ENCODE measurements around the gene ANAPC16. TPM values are rescaled to one million over a fixed set of nuclear protein-coding genes. Genes with fewer than 3 reads are reported as not detected.

The ANAPC16 gene
- total RNA-seq, 1 donor from 2014 or later, result 166 TPM

DNA sequence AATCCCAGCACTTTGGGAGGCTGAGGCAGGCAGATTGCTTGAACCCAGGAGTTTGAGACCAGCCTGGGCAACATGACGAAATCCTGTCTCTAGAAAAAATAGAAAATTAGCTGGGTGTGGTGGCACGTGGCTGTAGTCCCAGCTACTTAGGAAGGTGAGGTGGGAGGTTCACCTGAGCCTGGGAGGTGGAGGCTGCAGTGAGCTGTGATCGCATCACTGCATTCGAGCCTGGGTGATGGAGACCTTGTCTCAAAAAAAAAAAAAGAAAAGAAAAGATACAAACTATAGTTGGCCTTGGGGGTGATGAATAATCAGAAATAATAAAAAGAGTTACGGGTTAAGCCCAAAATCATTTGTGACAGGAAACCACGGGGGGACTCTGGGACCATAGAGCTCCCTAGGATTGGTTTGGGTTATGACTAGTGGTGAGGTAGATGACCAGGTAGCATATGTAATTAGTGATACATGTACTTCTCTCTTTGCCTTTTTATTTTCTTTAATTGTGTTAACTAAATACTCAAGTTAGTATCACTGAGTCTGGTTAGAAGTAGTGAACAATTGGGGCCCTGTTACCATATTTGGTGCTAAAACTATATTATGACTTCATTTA, 10.7 kb downstream of the ANAPC16 start:
- FAIRE-seq (no peak), DNase-seq (ENCODE audit: low read depth) (no peak)
- Histone ChIP-seq H3K27me3 (ENCODE audit: control insufficient read depth, insufficient read depth, low read length) (no peaks in the 10 kb centered on the region), H3K4me3 (ENCODE audit: low read depth, low read length) (no peak overlapping the region), H3K36me3 (ENCODE audit: control insufficient read depth, insufficient read depth, low read length) (peaks cover 10% of the 10 kb centered on the region)
- TF ChIP-seq, protein P1, sequence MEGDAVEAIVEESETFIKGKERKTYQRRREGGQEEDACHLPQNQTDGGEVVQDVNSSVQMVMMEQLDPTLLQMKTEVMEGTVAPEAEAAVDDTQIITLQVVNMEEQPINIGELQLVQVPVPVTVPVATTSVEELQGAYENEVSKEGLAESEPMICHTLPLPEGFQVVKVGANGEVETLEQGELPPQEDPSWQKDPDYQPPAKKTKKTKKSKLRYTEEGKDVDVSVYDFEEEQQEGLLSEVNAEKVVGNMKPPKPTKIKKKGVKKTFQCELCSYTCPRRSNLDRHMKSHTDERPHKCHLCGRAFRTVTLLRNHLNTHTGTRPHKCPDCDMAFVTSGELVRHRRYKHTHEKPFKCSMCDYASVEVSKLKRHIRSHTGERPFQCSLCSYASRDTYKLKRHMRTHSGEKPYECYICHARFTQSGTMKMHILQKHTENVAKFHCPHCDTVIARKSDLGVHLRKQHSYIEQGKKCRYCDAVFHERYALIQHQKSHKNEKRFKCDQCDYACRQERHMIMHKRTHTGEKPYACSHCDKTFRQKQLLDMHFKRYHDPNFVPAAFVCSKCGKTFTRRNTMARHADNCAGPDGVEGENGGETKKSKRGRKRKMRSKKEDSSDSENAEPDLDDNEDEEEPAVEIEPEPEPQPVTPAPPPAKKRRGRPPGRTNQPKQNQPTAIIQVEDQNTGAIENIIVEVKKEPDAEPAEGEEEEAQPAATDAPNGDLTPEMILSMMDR (IDR thresholded peaks at IDR 0.05; ENCODE audit: insufficient read depth, low read length, severe bottlenecking), result no peak

DNA sequence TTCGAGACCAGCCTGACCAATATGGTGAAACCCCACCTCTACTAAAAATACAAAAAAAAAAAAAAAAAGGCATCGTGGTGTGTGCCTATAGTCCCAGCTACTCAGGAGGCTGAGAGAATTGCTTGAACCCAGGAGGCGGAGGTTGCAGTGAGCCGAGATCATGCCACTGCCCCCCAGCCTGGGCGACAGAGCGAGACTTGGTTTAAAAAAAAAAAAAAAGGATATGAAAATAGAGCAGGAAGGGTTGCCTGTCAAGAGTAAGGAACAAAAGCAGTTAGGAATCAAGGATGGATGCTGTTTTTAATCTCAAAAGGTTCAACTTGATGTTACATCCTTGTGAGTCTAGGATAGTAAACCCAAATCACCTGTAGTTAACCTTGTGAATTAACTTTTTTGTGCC, 12.0 kb downstream of the ANAPC16 start:
- TF ChIP-seq, protein P1 (IDR thresholded peaks at IDR 0.05; ENCODE audit: insufficient read depth, low read length, severe bottlenecking), result no peak
- no peak for FAIRE-seq
- Histone ChIP-seq H3K27me3 (ENCODE audit: control insufficient read depth, insufficient read depth, low read length) (no peaks in the 10 kb centered on the region), H3K4me3 (ENCODE audit: low read depth, low read length) (no peak overlapping the region), H3K36me3 (ENCODE audit: control insufficient read depth, insufficient read depth, low read length) (peaks cover 11% of the 10 kb centered on the region)
- no peak for DNase-seq (ENCODE audit: low read depth)

DNA sequence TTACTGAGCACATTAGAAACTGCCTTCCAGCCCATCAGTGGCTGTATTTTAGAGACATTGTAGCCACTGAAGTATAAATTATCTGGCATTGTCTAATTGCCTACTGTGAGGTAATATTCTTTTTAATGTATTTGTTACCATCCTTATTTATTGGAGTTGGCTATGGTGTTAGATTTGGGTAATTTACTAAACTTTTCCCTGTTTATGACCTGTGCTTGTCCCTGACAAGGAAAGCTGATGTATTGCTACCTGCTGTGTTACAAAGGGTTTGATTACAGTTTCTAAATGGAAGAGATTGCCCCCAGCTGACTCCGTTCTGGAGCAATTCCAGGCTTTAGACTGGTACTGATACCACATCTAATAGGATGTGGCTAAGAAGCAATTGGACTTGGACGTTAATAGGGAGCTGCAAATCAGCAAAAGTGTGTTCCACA, 12.5 kb downstream of the ANAPC16 start:
- FAIRE-seq, result no peak
- TF ChIP-seq, protein P1 (IDR thresholded peaks at IDR 0.05; ENCODE audit: insufficient read depth, low read length, severe bottlenecking), result no peak
- no peaks in the 10 kb centered on the region for H3K27me3 ChIP-seq (ENCODE audit: control insufficient read depth, insufficient read depth, low read length)

DNA sequence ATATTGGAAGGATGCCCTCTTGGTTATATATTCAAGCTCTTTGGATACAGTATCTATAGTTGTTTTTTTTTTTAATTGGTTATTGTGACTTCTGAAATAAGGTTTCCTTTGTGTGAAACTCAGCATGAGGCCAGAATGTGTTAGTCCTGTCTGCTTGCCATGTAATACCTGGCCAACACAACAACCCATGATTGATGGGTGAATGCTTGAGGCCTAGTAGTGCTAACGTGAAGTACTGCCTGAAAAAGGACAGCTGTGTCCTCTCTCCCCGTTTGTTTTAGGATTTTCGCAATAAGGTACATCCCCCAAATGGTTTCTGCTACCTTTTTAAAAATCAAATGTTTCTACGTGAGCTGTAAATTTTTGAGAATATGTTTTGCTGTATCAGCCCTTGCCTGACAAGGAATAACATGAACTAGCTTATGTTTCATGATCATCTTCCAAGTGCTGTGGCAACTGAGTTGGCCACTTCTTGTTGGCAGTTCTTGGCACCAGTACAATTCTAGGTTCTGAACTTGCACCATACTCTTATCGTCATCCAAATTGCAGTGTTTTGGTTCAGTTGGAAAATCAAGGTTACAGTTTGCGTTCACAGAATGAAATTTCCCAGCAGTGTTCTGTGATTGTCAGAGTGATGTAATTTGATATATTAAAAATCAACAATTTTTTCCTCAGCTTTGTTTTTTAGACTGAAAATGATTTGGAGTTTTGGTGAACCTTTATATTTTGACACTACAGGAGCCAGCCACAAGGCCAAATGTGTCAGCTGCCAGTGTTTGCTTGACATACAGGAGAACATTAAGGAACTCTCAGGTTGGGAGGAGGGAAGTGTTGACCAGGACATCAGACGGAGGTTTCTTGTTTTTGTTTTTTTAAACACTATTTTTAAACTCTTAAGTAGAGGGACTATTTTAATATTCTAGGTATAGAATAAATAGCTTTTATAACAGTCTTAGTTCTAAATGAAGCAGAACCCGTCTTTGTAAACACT, 13.7 kb downstream of the ANAPC16 start:
- TF ChIP-seq, protein P1 (IDR thresholded peaks at IDR 0.05; ENCODE audit: insufficient read depth, low read length, severe bottlenecking), result no peak
- DNase-seq (ENCODE audit: low read depth) (no peak), FAIRE-seq (no peak)
- no peaks in the 10 kb centered on the region for H3K27me3 ChIP-seq (ENCODE audit: control insufficient read depth, insufficient read depth, low read length)
- H3K36me3 ChIP-seq (ENCODE audit: control insufficient read depth, insufficient read depth, low read length), result peaks cover 9% of the 10 kb centered on the region
- no peak overlapping the region for H3K4me3 ChIP-seq (ENCODE audit: low read depth, low read length)

More for the DNA sequence above, 12.5 kb downstream of the ANAPC16 start:
- no peak overlapping the region for H3K4me3 ChIP-seq (ENCODE audit: low read depth, low read length)
- DNase-seq (ENCODE audit: low read depth), result no peak
- H3K36me3 ChIP-seq (ENCODE audit: control insufficient read depth, insufficient read depth, low read length), result peaks cover 14% of the 10 kb centered on the region

DNA sequence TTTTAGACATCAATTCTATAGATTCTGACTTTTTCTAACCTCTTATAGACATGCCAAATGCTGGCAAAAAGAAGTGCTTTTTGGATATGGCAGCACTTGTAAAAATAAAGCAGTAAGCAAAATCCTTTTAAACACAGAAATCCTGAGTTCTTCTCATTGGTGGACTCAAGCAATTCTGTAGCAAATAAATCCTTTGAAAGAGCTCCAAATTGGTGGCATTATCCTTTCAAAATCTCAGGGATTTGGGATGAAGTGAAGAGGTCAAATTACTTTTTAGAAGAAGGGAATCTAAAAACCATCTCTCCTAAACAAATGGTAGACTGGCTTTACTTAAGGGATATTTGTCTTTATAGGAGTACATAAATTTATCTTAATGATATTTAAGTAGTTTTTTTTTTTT, 17.8 kb downstream of the ANAPC16 start:
- Histone ChIP-seq H3K36me3 (ENCODE audit: control insufficient read depth, insufficient read depth, low read length) (peaks cover 9% of the 10 kb centered on the region), H3K4me3 (ENCODE audit: low read depth, low read length) (no peak overlapping the region), H3K27me3 (ENCODE audit: control insufficient read depth, insufficient read depth, low read length) (no peaks in the 10 kb centered on the region)
- no peak for DNase-seq (ENCODE audit: low read depth)
- TF ChIP-seq, protein P1 (IDR thresholded peaks at IDR 0.05; ENCODE audit: insufficient read depth, low read length, severe bottlenecking), result no peak
- no peak for FAIRE-seq
